Neural progenitor cell (in vitro differentiated cells): ENCODE results near the gene SURF1.
"Not testable (repeated sequence)": the region's sequence is repeated elsewhere in the genome, so short reads cannot be mapped to it uniquely, and the experiment has no call there.

Source experiments
- CTCF ChIP-seq: fragments of 200-600 bp; sonication (generic); IDR thresholded peaks from 2 replicates; pipeline ENCODE4 v1.5.1; 2017; ENCODE audit warnings: antibody characterized with exemption, mild to moderate bottlenecking
- EZH2phosphoT487 ChIP-seq: fragments of 200-600 bp; sonication (generic); IDR thresholded peaks from 2 replicates; pipeline ENCODE4 v1.6.1; 2017; ENCODE audit warnings: antibody characterized with exemption

- not testable (repeated sequence) for TF ChIP-seq CTCF, EZH2phosphoT487
Measured at GRCh38 chr9:133317551-133317950, 38.7 kb downstream of the SURF1 start.
